Astrocyte (in vitro differentiated cells and primary cell): ENCODE measurements around the gene SCUBE3.

ENCODE experiments used
- CTCF ChIP-seq: IDR thresholded peaks from 2 replicates; pipeline ENCODE4 v1.5.1; 2011; ENCODE audit warnings: low read depth, mild to moderate bottlenecking, inconsistent platforms, low read length, moderate library complexity; ENCODE audit not compliant: insufficient read depth
- EZH2 ChIP-seq: IDR thresholded peaks from 2 replicates; pipeline ENCODE4 v1.6.1; 2012; ENCODE audit warnings: mild to moderate bottlenecking, low read length, inconsistent platforms; ENCODE audit not compliant: insufficient read depth

- TF ChIP-seq CTCF (no peak), EZH2 (no peak)
Observed at GRCh38 chr6:35183935-35184334, 29.8 kb upstream of the SCUBE3 start.
